HFF-Myc (cell line): Measurements from ENCODE around the gene IDE.

ENCODE experiments used
- DNase-seq: peaks from one replicate; pipeline ENCODE4 v3.0.0-alpha.2; 2011; ENCODE audit warnings: low read depth; ENCODE audit errors: extremely low read depth
- H3K4me3 ChIP-seq: replicated peaks from 2 replicates; pipeline ENCODE4 v1.5.1; 2011; ENCODE audit warnings: low read depth, mild to moderate bottlenecking, control low read depth, low read length
- TF ChIP-seq, protein P1 (sequence below): IDR thresholded peaks from 2 replicates; pipeline ENCODE4 v1.5.1; 2012; ENCODE audit warnings: mild to moderate bottlenecking, low read depth, low read length, control low read depth; ENCODE audit errors: missing control alignments

The IDE gene

DNA sequence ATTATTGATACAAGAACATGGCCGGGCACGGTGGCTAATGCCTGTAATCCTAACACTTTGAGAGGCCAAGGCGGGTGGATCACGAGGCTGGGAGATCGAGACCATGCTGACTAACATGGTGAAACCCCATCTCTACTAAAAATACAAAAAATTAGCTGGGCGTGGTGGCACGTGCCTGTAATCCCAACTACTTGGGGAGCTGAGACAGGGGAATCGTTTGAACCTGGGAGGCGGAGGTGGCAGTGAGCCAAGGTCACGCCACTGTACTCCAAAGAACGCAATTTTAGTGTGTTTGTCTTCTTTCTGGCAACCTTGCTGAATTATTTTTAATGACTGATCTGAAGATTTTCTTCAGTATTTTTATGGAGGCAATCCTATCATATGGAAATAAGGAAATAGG, 46.2 kb downstream of the IDE start:
- TF ChIP-seq, protein P1, sequence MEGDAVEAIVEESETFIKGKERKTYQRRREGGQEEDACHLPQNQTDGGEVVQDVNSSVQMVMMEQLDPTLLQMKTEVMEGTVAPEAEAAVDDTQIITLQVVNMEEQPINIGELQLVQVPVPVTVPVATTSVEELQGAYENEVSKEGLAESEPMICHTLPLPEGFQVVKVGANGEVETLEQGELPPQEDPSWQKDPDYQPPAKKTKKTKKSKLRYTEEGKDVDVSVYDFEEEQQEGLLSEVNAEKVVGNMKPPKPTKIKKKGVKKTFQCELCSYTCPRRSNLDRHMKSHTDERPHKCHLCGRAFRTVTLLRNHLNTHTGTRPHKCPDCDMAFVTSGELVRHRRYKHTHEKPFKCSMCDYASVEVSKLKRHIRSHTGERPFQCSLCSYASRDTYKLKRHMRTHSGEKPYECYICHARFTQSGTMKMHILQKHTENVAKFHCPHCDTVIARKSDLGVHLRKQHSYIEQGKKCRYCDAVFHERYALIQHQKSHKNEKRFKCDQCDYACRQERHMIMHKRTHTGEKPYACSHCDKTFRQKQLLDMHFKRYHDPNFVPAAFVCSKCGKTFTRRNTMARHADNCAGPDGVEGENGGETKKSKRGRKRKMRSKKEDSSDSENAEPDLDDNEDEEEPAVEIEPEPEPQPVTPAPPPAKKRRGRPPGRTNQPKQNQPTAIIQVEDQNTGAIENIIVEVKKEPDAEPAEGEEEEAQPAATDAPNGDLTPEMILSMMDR: no peak
- DNase-seq: no peak
- no peak overlapping the region for H3K4me3 ChIP-seq

DNA sequence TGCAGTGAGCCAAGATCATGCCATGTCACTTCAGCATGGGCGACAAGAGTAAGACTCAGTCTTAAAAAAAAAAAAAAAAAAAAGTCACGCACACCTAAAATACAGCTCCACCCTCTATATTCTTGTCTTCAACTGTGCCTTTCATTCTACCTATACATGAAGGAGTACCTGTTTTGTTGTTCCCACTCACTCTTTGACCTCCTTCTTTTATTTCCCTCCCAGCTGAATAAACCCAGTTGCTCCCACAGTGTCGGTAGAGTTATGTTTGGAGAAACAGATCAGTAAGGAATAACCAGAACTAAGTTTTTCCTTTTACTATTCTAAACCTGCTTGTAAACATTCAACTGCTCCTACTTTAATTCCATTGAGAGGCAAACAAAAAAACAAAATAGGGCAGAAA, 50.3 kb downstream of the IDE start:
- TF ChIP-seq, protein P1: no peak
- H3K4me3 ChIP-seq: no peak overlapping the region
- DNase-seq: no peak

DNA sequence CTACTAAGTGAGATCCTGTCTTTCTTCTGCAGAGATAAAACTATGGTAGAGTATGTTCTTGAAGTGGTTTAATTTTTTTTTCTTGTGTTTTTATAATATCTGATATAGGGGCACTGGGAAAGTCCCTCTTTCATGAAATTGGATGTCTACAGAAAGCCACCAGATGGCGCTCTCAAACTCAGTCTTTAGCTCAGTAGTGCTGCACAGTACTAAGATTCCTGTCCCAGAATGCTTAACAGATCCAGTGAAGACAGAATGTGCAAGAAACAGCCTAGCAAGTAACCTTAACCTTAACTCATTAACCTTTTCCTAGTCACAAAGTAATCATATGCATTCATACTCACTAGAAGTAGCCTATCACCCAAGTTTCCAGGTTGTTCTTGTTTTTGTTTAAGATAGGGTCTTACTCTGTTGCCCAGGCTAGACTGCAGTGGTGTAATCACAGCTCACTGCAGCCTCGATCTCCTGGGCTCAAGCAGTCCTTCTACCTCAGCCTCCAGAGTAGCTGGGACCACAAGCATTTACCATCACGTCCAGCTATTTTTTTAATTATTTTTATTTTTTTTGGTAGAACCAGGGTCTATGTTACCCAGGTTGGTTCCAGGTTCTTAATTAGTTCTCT, 56.7 kb downstream of the IDE start:
- peak; percentile 65 for DNase-seq
- H3K4me3 ChIP-seq: no peak overlapping the region
- TF ChIP-seq, protein P1: peak; percentile 73

DNA sequence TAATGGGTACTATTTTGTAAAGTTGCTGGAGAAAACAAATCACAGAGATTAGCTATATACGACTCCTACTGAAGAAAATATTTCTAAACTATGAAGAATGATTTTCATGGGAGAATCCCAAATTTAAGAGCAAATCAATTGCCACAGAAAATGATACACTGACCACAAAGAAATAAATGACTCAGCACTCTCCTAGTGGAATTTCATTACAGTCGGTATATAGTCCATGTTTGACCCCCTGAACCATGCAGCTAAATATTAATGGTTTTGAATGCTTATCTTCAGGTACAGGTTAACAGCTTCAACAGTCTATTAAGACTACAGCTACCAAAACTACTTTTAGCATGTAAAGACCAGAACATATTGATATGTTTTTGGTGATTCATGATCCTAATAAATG, 65.0 kb downstream of the IDE start:
- TF ChIP-seq, protein P1: no peak
- no peak for DNase-seq
- H3K4me3 ChIP-seq: no peak overlapping the region

DNA sequence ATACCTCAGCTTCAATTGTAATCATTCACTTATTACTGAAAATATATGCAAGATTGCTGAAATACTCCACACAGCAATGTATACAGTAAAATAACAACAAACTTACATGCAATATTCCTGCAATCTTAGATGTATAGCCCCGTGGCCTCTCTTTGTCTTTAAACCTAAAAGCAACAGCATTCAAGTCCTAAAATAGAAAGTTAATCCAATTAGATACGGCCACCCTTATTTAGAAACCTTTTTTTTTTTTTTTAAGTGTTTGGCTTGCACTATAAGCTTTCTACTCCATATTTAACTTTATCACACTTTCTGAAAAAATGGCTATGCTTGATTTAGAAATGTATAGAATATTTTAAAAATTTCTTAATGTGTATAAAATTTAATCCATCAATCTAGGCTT, 67.6 kb downstream of the IDE start:
- no peak overlapping the region for H3K4me3 ChIP-seq
- DNase-seq: no peak
- TF ChIP-seq, protein P1: no peak

DNA sequence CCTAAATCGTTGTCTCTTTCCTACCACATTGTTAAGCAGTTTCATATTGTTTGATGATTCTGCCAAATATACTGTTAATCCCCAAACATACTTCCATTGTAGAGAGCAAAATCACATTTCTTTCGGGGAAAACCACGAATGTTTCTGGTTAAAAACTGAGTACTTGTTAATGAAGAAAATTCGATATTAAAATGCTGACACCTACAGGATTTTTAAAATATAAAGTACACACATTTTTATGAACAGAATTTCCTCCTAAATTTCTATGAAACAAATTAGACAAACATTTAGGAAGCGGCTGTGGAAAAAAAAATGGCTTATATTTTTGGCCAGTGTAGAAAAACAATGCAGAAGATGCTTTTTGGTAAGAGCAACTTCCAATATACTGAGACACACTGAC, 68.8 kb downstream of the IDE start:
- H3K4me3 ChIP-seq: no peak overlapping the region
- TF ChIP-seq, protein P1: no peak
- no peak for DNase-seq

DNA sequence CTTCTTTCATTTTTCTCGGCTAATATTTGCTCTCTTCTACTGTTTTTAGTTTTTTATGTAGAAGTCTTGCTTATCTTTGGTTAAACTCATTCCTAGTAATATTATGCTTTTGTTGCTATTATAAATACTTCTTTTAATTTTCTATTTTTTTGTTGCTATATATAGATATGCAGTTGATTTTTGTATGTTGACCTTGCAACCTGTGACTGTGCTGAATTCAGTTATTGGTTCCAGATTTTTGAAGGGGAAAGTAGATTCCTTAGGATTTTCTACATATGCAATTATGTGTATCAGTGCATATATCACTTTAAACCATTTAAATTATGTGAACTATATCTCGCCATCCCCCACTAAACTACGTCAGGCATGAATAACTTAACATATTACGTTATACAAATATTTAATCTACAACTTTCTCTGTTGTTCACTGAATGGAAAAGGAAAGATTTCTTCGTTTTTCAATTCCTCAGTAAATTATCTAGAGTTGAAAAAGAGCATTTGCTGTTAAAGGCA, 71.5 kb downstream of the IDE start:
- H3K4me3 ChIP-seq: no peak overlapping the region
- no peak for DNase-seq
- TF ChIP-seq, protein P1: no peak
